ENCODE measurements around the gene ARID5B.

ARID5B gene

DNA sequence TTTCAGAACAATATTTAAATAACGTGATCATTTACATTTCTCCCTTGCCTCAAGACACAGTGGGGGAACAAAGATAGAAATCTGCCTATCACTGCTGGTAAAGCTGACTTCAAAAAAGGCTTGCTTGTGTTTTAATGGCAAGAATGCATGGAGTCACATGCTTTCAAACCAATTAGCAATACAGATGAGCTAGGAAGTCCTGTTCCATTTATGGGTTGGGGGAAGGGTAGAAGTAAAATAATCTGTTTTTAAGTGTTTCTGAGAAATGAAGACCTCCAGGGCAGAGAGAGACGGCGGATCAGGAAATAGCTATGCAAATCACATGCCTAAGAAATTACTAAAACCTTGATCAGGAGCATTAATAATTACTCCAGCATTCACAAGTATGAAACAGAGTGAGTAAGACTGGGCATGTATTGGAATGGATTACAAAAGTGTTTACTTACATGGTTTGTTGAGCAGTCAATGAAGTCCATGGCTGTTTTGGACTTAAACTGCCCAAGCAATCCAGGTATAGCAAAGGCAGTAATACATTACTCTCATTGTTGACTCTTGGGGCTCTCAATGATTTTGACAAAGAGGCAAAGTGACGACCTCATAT lies 142.0 kb downstream of the ARID5B start:
- WGBS (ENCODE audit: extremely low coverage, insufficient coverage, insufficient read length) = no CpG with 5 or more reads among the region's 4 CpGs
- Histone ChIP-seq H4K12ac (ENCODE audit: low read depth, low read length) (no peak overlapping the region), H3K36me3 (ENCODE audit: control insufficient read depth in 1 of 2, insufficient read depth in 2 of 2, low read length in 2 of 2) (no peaks in the 10 kb centered on the region), H2BK120ac (ENCODE audit: insufficient read depth, low read length, poor library complexity) (peak overlapping the region; percentile 34), H3K9ac (ENCODE audit: low read length) (no peak overlapping the region), H3K4me1 (ENCODE audit: control insufficient read depth in 1 of 2, insufficient read depth in 2 of 2, low read length in 2 of 2) (peaks cover 20 to 30% of the 10 kb centered on the region in 2 experiments), H3K4me3 (ENCODE audit: low read depth, low read length) (no peak overlapping the region), H2AK5ac (ENCODE audit: low read length) (no peak overlapping the region), H3K23ac (ENCODE audit: low read length) (no peak overlapping the region), H3K4me2 (ENCODE audit: low read length) (no peak overlapping the region), H2BK5ac (ENCODE audit: low read depth, low read length, poor library complexity) (no peak overlapping the region), H3K27me3 (ENCODE audit: insufficient read depth, low read length) (no peaks in the 10 kb centered on the region), H4K91ac (ENCODE audit: low read depth, low read length) (no peak overlapping the region), H4K8ac (ENCODE audit: low read depth, low read length) (no peak overlapping the region), H3K79me1 (ENCODE audit: low read length) (peaks cover 27% of the 10 kb centered on the region), H3K18ac (ENCODE audit: low read length) (no peak overlapping the region), H3K14ac (ENCODE audit: low read length) (no peak overlapping the region), H3K4ac (ENCODE audit: low read depth, low read length) (no peak overlapping the region), H3K27ac (ENCODE audit: low read depth, low read length) (peak overlapping the region; percentile 84), H3K9me3 (ENCODE audit: insufficient read depth, low read depth, low read length) (no peaks in the 10 kb centered on the region), H2BK12ac (ENCODE audit: low read length) (no peak overlapping the region), H3K79me2 (ENCODE audit: control insufficient read depth, insufficient read depth, low read length, poor library complexity) (no peaks in the 10 kb centered on the region), H2AFZ (ENCODE audit: insufficient read depth, low read length, poor library complexity) (no peak overlapping the region)
- DNase-seq = peak; percentile 39 to 60

GRCh38 chr10:62044566-62044965 lies 143.1 kb downstream of the ARID5B start:
- H3K27me3 ChIP-seq (ENCODE audit: insufficient read depth, low read length) = no peaks in the 10 kb centered on the region
- H4K8ac ChIP-seq (ENCODE audit: low read depth, low read length) = no peak overlapping the region
- H3K79me2 ChIP-seq (ENCODE audit: control insufficient read depth, insufficient read depth, low read length, poor library complexity) = no peaks in the 10 kb centered on the region
- H2BK12ac ChIP-seq (ENCODE audit: low read length) = peak overlapping the region; percentile 79
- no peak overlapping the region for H3K4me3 ChIP-seq (ENCODE audit: low read depth, low read length)
- no peak overlapping the region for H3K14ac ChIP-seq (ENCODE audit: low read length)
- no peak overlapping the region for H3K4me2 ChIP-seq (ENCODE audit: low read length)
- no peak overlapping the region for H2BK120ac ChIP-seq (ENCODE audit: insufficient read depth, low read length, poor library complexity)
- peaks cover 24% of the 10 kb centered on the region for H3K79me1 ChIP-seq (ENCODE audit: low read length)
- no peak overlapping the region for H2AK5ac ChIP-seq (ENCODE audit: low read length)
- H2AFZ ChIP-seq (ENCODE audit: insufficient read depth, low read length, poor library complexity) = no peak overlapping the region
- peak overlapping the region; percentile 83 for H4K91ac ChIP-seq (ENCODE audit: low read depth, low read length)
- no peak overlapping the region for H3K27ac ChIP-seq (ENCODE audit: low read depth, low read length)
- H3K9me3 ChIP-seq (ENCODE audit: insufficient read depth, low read depth, low read length) = no peaks in the 10 kb centered on the region
- H2BK5ac ChIP-seq (ENCODE audit: low read depth, low read length, poor library complexity) = peak overlapping the region; percentile 64
- H3K9ac ChIP-seq (ENCODE audit: low read length) = no peak overlapping the region
- no peak overlapping the region for H3K18ac ChIP-seq (ENCODE audit: low read length)
- no peak overlapping the region for H3K4ac ChIP-seq (ENCODE audit: low read depth, low read length)
- WGBS (ENCODE audit: extremely low coverage, insufficient coverage, insufficient read length) = no CpG with 5 or more reads among the region's 5 CpGs
- H3K36me3 ChIP-seq (ENCODE audit: control insufficient read depth in 1 of 2, insufficient read depth in 2 of 2, low read length in 2 of 2) = no peaks in the 10 kb centered on the region
- H3K4me1 ChIP-seq (ENCODE audit: control insufficient read depth in 1 of 2, insufficient read depth in 2 of 2, low read length in 2 of 2) = peaks cover 17 to 28% of the 10 kb centered on the region in 2 experiments
- DNase-seq = no peak
- no peak overlapping the region for H4K12ac ChIP-seq (ENCODE audit: low read depth, low read length)
- no peak overlapping the region for H3K23ac ChIP-seq (ENCODE audit: low read length)

GRCh38 chr10:62045765-62046521 lies 144.4 kb downstream of the ARID5B start:
- Histone ChIP-seq H2BK12ac (ENCODE audit: low read length) (no peak overlapping the region), H3K27me3 (ENCODE audit: insufficient read depth, low read length) (no peaks in the 10 kb centered on the region), H3K4ac (ENCODE audit: low read depth, low read length) (no peak overlapping the region), H3K14ac (ENCODE audit: low read length) (no peak overlapping the region), H4K8ac (ENCODE audit: low read depth, low read length) (no peak overlapping the region), H3K79me1 (ENCODE audit: low read length) (peaks cover 21% of the 10 kb centered on the region), H3K36me3 (ENCODE audit: control insufficient read depth in 1 of 2, insufficient read depth in 2 of 2, low read length in 2 of 2) (no peaks in the 10 kb centered on the region), H3K18ac (ENCODE audit: low read length) (no peak overlapping the region), H3K9me3 (ENCODE audit: insufficient read depth, low read depth, low read length) (no peaks in the 10 kb centered on the region), H2BK5ac (ENCODE audit: low read depth, low read length, poor library complexity) (no peak overlapping the region), H3K4me2 (ENCODE audit: low read length) (no peak overlapping the region), H2BK120ac (ENCODE audit: insufficient read depth, low read length, poor library complexity) (no peak overlapping the region), H4K91ac (ENCODE audit: low read depth, low read length) (no peak overlapping the region), H3K4me1 (ENCODE audit: control insufficient read depth in 1 of 2, insufficient read depth in 2 of 2, low read length in 2 of 2) (peaks cover 15 to 25% of the 10 kb centered on the region in 2 experiments), H3K79me2 (ENCODE audit: control insufficient read depth, insufficient read depth, low read length, poor library complexity) (no peaks in the 10 kb centered on the region), H3K9ac (ENCODE audit: low read length) (no peak overlapping the region), H2AFZ (ENCODE audit: insufficient read depth, low read length, poor library complexity) (no peak overlapping the region), H3K4me3 (ENCODE audit: low read depth, low read length) (no peak overlapping the region), H2AK5ac (ENCODE audit: low read length) (no peak overlapping the region), H3K27ac (ENCODE audit: low read depth, low read length) (peak overlapping the region; percentile 55), H4K12ac (ENCODE audit: low read depth, low read length) (no peak overlapping the region), H3K23ac (ENCODE audit: low read length) (no peak overlapping the region)
- no CpG with 5 or more reads among the region's 12 CpGs for WGBS (ENCODE audit: extremely low coverage, insufficient coverage, insufficient read length)
- peak; percentile 84 to 97 for DNase-seq

DNA sequence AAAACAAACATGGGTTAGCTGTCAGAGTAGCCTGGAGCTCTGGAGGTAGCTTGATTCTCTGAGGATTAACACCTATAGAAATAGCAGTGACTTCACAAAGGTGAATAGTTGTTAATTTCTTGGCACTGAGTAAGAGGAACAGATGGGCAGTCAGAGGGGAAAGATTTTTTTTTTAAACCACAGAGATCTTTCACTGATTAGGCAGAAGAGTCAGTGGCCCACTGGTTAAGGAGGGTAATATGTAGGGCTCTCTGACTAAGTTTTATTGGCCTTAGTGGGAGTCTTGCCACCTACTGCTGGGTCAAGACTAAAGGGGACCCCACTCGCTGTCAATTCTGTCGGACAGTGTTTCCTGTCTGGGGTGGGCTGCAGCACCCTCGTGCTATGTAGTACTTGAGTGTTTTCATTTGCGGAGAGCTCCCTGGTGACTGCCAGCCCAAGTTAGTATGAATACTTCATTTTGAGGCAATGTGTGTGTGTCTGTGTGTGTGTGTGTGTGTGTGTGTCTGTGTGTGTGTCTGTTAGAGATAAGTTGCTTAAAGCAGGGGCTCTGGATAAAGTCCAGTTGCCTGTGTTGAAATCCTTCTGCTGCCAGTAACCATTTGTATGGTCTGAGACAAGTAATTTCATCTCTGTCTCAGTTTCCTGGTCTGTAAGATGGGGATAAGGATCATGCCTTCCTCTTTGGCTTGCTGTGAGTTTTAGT lies 145.2 kb downstream of the ARID5B start:
- H3K79me1 ChIP-seq (ENCODE audit: low read length) = peaks cover 19% of the 10 kb centered on the region
- no peak overlapping the region for H2BK5ac ChIP-seq (ENCODE audit: low read depth, low read length, poor library complexity)
- DNase-seq = peak in 1 of 2 donors; percentile 63
- H3K4me2 ChIP-seq (ENCODE audit: low read length) = peak overlapping the region; percentile 19
- no peaks in the 10 kb centered on the region for H3K36me3 ChIP-seq (ENCODE audit: control insufficient read depth in 1 of 2, insufficient read depth in 2 of 2, low read length in 2 of 2)
- H4K91ac ChIP-seq (ENCODE audit: low read depth, low read length) = peak overlapping the region; percentile 8
- no peak overlapping the region for H4K8ac ChIP-seq (ENCODE audit: low read depth, low read length)
- H3K27me3 ChIP-seq (ENCODE audit: insufficient read depth, low read length) = no peaks in the 10 kb centered on the region
- no peak overlapping the region for H2AK5ac ChIP-seq (ENCODE audit: low read length)
- peak overlapping the region; percentile 5 for H3K14ac ChIP-seq (ENCODE audit: low read length)
- H2BK120ac ChIP-seq (ENCODE audit: insufficient read depth, low read length, poor library complexity) = no peak overlapping the region
- H3K79me2 ChIP-seq (ENCODE audit: control insufficient read depth, insufficient read depth, low read length, poor library complexity) = no peaks in the 10 kb centered on the region
- peaks cover 12 to 22% of the 10 kb centered on the region in 2 experiments for H3K4me1 ChIP-seq (ENCODE audit: control insufficient read depth in 1 of 2, insufficient read depth in 2 of 2, low read length in 2 of 2)
- H2AFZ ChIP-seq (ENCODE audit: insufficient read depth, low read length, poor library complexity) = no peak overlapping the region
- no peaks in the 10 kb centered on the region for H3K9me3 ChIP-seq (ENCODE audit: insufficient read depth, low read depth, low read length)
- H2BK12ac ChIP-seq (ENCODE audit: low read length) = peak overlapping the region; percentile 0
- no CpG with 5 or more reads among the region's 4 CpGs for WGBS (ENCODE audit: extremely low coverage, insufficient coverage, insufficient read length)
- no peak overlapping the region for H3K27ac ChIP-seq (ENCODE audit: low read depth, low read length)
- H3K9ac ChIP-seq (ENCODE audit: low read length) = no peak overlapping the region
- no peak overlapping the region for H4K12ac ChIP-seq (ENCODE audit: low read depth, low read length)
- no peak overlapping the region for H3K23ac ChIP-seq (ENCODE audit: low read length)
- no peak overlapping the region for H3K4ac ChIP-seq (ENCODE audit: low read depth, low read length)
- no peak overlapping the region for H3K18ac ChIP-seq (ENCODE audit: low read length)
- H3K4me3 ChIP-seq (ENCODE audit: low read depth, low read length) = no peak overlapping the region
